ENCODE data around the gene TNRC6B.
"Not testable (repeated sequence)": the region's sequence is repeated elsewhere in the genome, so short reads cannot be mapped to it uniquely, and the experiment has no call there.

TNRC6B gene

DNA sequence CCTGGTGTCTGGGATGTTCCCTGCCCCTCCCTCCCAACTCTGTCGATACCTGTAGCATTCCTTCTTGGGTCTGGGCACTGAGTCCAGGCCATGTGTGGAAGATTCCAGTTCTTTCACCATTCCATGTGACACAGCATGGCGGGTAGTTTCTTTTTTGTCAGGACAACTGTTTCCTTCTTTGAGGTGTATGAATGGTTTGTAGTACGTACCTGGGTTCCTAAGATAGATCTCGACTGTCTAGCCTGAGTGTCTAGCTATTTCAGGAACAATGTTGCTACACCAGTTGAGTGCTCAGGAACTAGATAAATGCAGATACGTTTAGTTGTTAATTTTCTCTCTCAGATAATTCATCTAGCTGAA, 43.3 kb downstream of the TNRC6B start:
- ChIA-PET CTCF (no interaction called here), POLR2A (interaction anchor here (0.8 kb wide), 1 partner anchor 149 kb away, joined by 3 read pairs; the partner anchor contains the start of gene SGSM3)
- no peak for DNase-seq (ENCODE audit: extremely low spot score)
- TF ChIP-seq ARNT (IDR thresholded peaks at IDR 0.05), result no peak
- no peak for TF ChIP-seq SP1 (IDR thresholded peaks at IDR 0.05)
- TF ChIP-seq ELF4 (IDR thresholded peaks at IDR 0.05), result no peak
- TF ChIP-seq NFRKB (IDR thresholded peaks at IDR 0.05), result no peak
- no peak for TF ChIP-seq SUZ12 (IDR thresholded peaks at IDR 0.05)
- TF ChIP-seq FOXA1 (IDR thresholded peaks at IDR 0.05), result no peak
- no peak for TF ChIP-seq FOXM1 (IDR thresholded peaks at IDR 0.05; ENCODE audit: borderline replicate concordance)
- TF ChIP-seq BHLHE40 (IDR thresholded peaks at IDR 0.05; ENCODE audit: borderline replicate concordance), result no peak
- no peak for TF ChIP-seq LEF1 (IDR thresholded peaks at IDR 0.05; ENCODE audit: borderline replicate concordance)
- no peak for TF ChIP-seq CTBP1 (IDR thresholded peaks at IDR 0.05; ENCODE audit: borderline replicate concordance)
- no peak for TF ChIP-seq PKNOX1 (IDR thresholded peaks at IDR 0.05)
- TF ChIP-seq TARDBP (IDR thresholded peaks at IDR 0.05), result no peak
- no peak for TF ChIP-seq ZNF384 (IDR thresholded peaks at IDR 0.05)

GRCh38 chr22:40222979-40223378, 45.3 kb downstream of the TNRC6B start:
- POLR2A ChIA-PET; DNase-seq (ENCODE audit: extremely low spot score): not testable (repeated sequence)
- CTCF ChIA-PET, result interaction anchor here (0.6 kb wide), 1 partner anchor 13 kb away, joined by 3 read pairs; no protein-coding TSS in a partner anchor

DNA sequence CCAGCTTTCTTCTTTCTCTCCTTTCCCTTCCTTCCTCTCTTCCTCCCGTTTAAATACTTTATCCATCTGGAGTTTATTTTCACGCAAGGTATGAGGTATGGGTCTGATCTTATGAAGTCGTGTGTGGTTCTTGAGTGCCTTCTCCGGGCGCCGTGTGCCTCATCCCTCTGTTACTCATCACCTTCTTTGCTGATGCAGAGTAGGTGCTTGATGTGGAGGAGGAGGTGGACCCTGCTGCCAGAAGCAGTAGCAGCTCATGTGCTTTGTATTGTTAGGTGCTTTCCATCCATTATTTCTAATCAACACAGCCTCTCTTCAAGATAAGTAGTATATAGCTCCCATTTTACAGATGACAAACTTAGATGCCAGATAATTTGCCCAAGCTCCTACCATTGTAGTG, 47.0 kb downstream of the TNRC6B start:
- no peak for TF ChIP-seq SUZ12 (IDR thresholded peaks at IDR 0.05)
- no peak for TF ChIP-seq FOXK2 (IDR thresholded peaks at IDR 0.05)
- no peak for TF ChIP-seq BHLHE40 (IDR thresholded peaks at IDR 0.05; ENCODE audit: borderline replicate concordance)
- no peak for TF ChIP-seq TARDBP (IDR thresholded peaks at IDR 0.05)
- no peak for TF ChIP-seq LEF1 (IDR thresholded peaks at IDR 0.05; ENCODE audit: borderline replicate concordance)
- no peak for TF ChIP-seq PKNOX1 (IDR thresholded peaks at IDR 0.05)
- TF ChIP-seq FOXM1 (IDR thresholded peaks at IDR 0.05; ENCODE audit: borderline replicate concordance), result no peak
- no peak for TF ChIP-seq NFRKB (IDR thresholded peaks at IDR 0.05)
- no peak for TF ChIP-seq L3MBTL2 (conservative IDR thresholded peaks at IDR 0.05)
- TF ChIP-seq ZNF384 (IDR thresholded peaks at IDR 0.05), result no peak
- TF ChIP-seq FOXA1 (IDR thresholded peaks at IDR 0.05), result no peak
- no peak for TF ChIP-seq ELF4 (IDR thresholded peaks at IDR 0.05)
- no peak for TF ChIP-seq ARNT (IDR thresholded peaks at IDR 0.05)
- TF ChIP-seq HDGF (IDR thresholded peaks at IDR 0.05; ENCODE audit: borderline replicate concordance), result no peak
- TF ChIP-seq CTBP1 (IDR thresholded peaks at IDR 0.05; ENCODE audit: borderline replicate concordance), result no peak
- DNase-seq (ENCODE audit: extremely low spot score), result no peak
- ChIA-PET CTCF (no interaction called here), POLR2A (no interaction called here)

DNA sequence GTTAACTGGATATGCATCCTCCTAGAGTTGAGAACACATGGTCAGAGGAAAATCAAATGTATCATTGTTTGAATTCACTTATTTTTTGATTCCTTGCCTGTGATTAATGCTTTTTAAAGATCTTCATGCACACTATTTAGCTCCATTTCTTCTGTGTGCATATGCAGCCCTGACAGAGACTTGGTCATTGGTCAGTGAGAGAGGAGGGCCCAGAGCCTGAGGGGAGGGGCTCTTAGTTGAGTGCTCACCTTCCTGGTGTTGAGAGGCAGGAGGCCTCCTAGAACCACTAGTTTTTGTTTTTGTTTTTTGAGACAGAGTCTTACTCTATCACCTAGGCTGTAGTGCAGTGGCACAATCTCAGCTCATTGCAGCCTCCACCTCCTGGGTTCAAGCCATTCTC, 48.9 kb downstream of the TNRC6B start:
- TF ChIP-seq TARDBP (IDR thresholded peaks at IDR 0.05) (no peak), NFRKB (IDR thresholded peaks at IDR 0.05) (no peak), FOXK2 (IDR thresholded peaks at IDR 0.05) (no peak), SP1 (IDR thresholded peaks at IDR 0.05) (no peak), BHLHE40 (IDR thresholded peaks at IDR 0.05; ENCODE audit: borderline replicate concordance) (no peak)
- POLR2A ChIA-PET, result no interaction called here
- CTCF ChIA-PET, result no interaction called here
- DNase-seq (ENCODE audit: extremely low spot score), result no peak

GRCh38 chr22:40231618-40232313, 54.0 kb downstream of the TNRC6B start:
- POLR2A ChIA-PET, result no interaction called here
- no peak for TF ChIP-seq FOXK2 (IDR thresholded peaks at IDR 0.05)
- no peak for TF ChIP-seq ELF4 (IDR thresholded peaks at IDR 0.05)
- TF ChIP-seq SP1 (IDR thresholded peaks at IDR 0.05), result no peak
- no peak for TF ChIP-seq BHLHE40 (IDR thresholded peaks at IDR 0.05; ENCODE audit: borderline replicate concordance)
- TF ChIP-seq ZNF384 (IDR thresholded peaks at IDR 0.05), result no peak
- TF ChIP-seq HDGF (IDR thresholded peaks at IDR 0.05; ENCODE audit: borderline replicate concordance), result no peak
- TF ChIP-seq L3MBTL2 (conservative IDR thresholded peaks at IDR 0.05), result no peak
- no peak for TF ChIP-seq FOXM1 (IDR thresholded peaks at IDR 0.05; ENCODE audit: borderline replicate concordance)
- TF ChIP-seq ARNT (IDR thresholded peaks at IDR 0.05), result no peak
- TF ChIP-seq FOXA1 (IDR thresholded peaks at IDR 0.05), result no peak
- TF ChIP-seq LEF1 (IDR thresholded peaks at IDR 0.05; ENCODE audit: borderline replicate concordance), result no peak
- no peak for TF ChIP-seq SUZ12 (IDR thresholded peaks at IDR 0.05)
- TF ChIP-seq TARDBP (IDR thresholded peaks at IDR 0.05), result no peak
- TF ChIP-seq NFRKB (IDR thresholded peaks at IDR 0.05), result no peak
- TF ChIP-seq PKNOX1 (IDR thresholded peaks at IDR 0.05), result no peak
- no peak for TF ChIP-seq CTBP1 (IDR thresholded peaks at IDR 0.05; ENCODE audit: borderline replicate concordance)
- DNase-seq (ENCODE audit: extremely low spot score), result no peak
- CTCF ChIA-PET, result no interaction called here

GRCh38 chr22:40232624-40233023, 54.9 kb downstream of the TNRC6B start:
- TF ChIP-seq ELF4 (IDR thresholded peaks at IDR 0.05), result no peak
- no peak for TF ChIP-seq SP1 (IDR thresholded peaks at IDR 0.05)
- no peak for TF ChIP-seq PKNOX1 (IDR thresholded peaks at IDR 0.05)
- TF ChIP-seq FOXA1 (IDR thresholded peaks at IDR 0.05), result no peak
- no peak for TF ChIP-seq BHLHE40 (IDR thresholded peaks at IDR 0.05; ENCODE audit: borderline replicate concordance)
- TF ChIP-seq L3MBTL2 (conservative IDR thresholded peaks at IDR 0.05), result no peak
- TF ChIP-seq CTBP1 (IDR thresholded peaks at IDR 0.05; ENCODE audit: borderline replicate concordance), result no peak
- no peak for TF ChIP-seq HDGF (IDR thresholded peaks at IDR 0.05; ENCODE audit: borderline replicate concordance)
- no peak for TF ChIP-seq ARNT (IDR thresholded peaks at IDR 0.05)
- TF ChIP-seq NFRKB (IDR thresholded peaks at IDR 0.05), result no peak
- TF ChIP-seq SUZ12 (IDR thresholded peaks at IDR 0.05), result no peak
- no peak for TF ChIP-seq ZNF384 (IDR thresholded peaks at IDR 0.05)
- TF ChIP-seq FOXM1 (IDR thresholded peaks at IDR 0.05; ENCODE audit: borderline replicate concordance), result no peak
- TF ChIP-seq FOXK2 (IDR thresholded peaks at IDR 0.05), result no peak
- TF ChIP-seq TARDBP (IDR thresholded peaks at IDR 0.05), result no peak
- TF ChIP-seq LEF1 (IDR thresholded peaks at IDR 0.05; ENCODE audit: borderline replicate concordance), result no peak
- ChIA-PET POLR2A (interaction anchor here (0.7 kb wide), 1 partner anchor 913 kb away, joined by 3 read pairs; the partner anchor contains the start of gene RPL3), CTCF (no interaction called here)
- DNase-seq (ENCODE audit: extremely low spot score), result no peak

Data from HEK293T (cell line).